ENCODE data around the gene THAP3. TPM values are rescaled to one million over a fixed set of nuclear protein-coding genes. Genes with fewer than 3 reads are reported as not detected.

Gene THAP3
- total and polyA plus RNA-seq, 9 of the 15 experiments (the other 6 are each of a cell fraction or from before 2014, with no cell fraction given): 1.9 to 31.2 (median 18.2) TPM

DNA sequence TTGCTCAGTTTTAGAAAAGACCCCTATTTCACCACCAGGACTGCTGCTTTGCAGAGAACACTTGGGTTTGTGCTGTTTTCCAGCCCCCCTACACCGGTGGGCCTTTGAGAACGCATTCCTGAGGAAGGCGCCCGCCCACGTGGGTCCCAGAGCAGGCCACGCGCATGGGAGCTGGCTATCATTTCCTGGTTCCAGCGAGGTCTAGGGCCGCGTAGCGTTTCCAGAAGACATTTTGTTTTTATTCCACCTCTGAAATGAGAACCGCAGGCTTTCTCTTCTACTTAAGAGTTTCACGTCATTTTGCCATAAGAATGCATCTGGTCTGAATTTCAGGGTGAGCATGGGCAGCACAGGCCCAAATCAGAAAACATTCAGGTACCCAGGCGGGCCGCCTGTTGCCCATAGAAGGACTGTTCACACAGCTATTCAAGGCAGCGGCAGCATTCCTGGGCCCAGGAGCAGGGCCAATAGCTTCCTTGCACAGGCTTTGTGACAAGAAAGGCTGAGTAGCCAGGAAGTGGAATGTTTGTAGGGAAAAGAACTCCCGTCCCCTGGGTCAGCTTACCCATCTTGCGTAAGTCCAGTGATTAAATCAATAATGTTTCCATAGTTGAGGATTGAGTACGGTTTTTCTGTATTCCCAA, 20.6 kb upstream of the THAP3 start (continued):
- TF ChIP-seq, protein P1, sequence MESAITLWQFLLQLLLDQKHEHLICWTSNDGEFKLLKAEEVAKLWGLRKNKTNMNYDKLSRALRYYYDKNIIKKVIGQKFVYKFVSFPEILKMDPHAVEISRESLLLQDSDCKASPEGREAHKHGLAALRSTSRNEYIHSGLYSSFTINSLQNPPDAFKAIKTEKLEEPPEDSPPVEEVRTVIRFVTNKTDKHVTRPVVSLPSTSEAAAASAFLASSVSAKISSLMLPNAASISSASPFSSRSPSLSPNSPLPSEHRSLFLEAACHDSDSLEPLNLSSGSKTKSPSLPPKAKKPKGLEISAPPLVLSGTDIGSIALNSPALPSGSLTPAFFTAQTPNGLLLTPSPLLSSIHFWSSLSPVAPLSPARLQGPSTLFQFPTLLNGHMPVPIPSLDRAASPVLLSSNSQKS (CRISPR knock-in tag; IDR thresholded peaks at IDR 0.05): no peak
- TF ChIP-seq KAT8 (IDR thresholded peaks at IDR 0.05; ENCODE audit: low read depth) (no peak; the same call in 1 of the 2 replicates), FOXP1 (CRISPR knock-in tag; IDR thresholded peaks at IDR 0.05) (no peak; the same call in 1 of the 2 replicates), PML (IDR thresholded peaks at IDR 0.05; ENCODE audit: low read length) (peak; percentile 36; the same call in 1 of the 2 replicates), SIN3B (IDR thresholded peaks at IDR 0.05; ENCODE audit: low read depth) (no peak; the same call in 1 of the 2 replicates), MCM5 (IDR thresholded peaks at IDR 0.05; ENCODE audit: low read depth) (no peak), RFX7 (CRISPR knock-in tag; IDR thresholded peaks at IDR 0.05) (peak; percentile 67; the same call in 1 of the 2 replicates), SUPT5H (IDR thresholded peaks at IDR 0.05) (peak; percentile 10; the same call in 1 of the 2 replicates), RAD51 (IDR thresholded peaks at IDR 0.05; ENCODE audit: borderline replicate concordance, low read depth) (peak; percentile 65; the same call in 1 of the 2 replicates), ETS2 (tag; IDR thresholded peaks at IDR 0.05; ENCODE audit: borderline replicate concordance, poor library complexity, severe bottlenecking) (no peak), TRIM24 (IDR thresholded peaks at IDR 0.05) (no peak), KDM4B (IDR thresholded peaks at IDR 0.05; ENCODE audit: borderline replicate concordance in 2 of 2, low read depth in 1 of 2) (no peak), DPF2 (IDR thresholded peaks at IDR 0.05) (no peak), MTA3 (IDR thresholded peaks at IDR 0.05; ENCODE audit: borderline replicate concordance) (0 out of 2 replicates have a peak, but pooled peaks have one; percentile 34), RCOR1 (IDR thresholded peaks at IDR 0.05; ENCODE audit: borderline replicate concordance in 1 of 2, low read depth in 2 of 2, low read length in 2 of 2) (peak in 1 of 2 experiments; percentile 44; a peak in 2 of 4 replicates), WHSC1 (IDR thresholded peaks at IDR 0.05; ENCODE audit: low read length) (no peak), FOXJ2 (tag; IDR thresholded peaks at IDR 0.05) (no peak; the same call in none of the 2 replicates), ZZZ3 (IDR thresholded peaks at IDR 0.05) (no peak), NFATC3 (IDR thresholded peaks at IDR 0.05) (no peak)
- TF ChIP-seq, protein P2, sequence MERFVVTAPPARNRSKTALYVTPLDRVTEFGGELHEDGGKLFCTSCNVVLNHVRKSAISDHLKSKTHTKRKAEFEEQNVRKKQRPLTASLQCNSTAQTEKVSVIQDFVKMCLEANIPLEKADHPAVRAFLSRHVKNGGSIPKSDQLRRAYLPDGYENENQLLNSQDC (CRISPR knock-in tag; IDR thresholded peaks at IDR 0.05): no peak
- TF ChIP-seq, protein P3, sequence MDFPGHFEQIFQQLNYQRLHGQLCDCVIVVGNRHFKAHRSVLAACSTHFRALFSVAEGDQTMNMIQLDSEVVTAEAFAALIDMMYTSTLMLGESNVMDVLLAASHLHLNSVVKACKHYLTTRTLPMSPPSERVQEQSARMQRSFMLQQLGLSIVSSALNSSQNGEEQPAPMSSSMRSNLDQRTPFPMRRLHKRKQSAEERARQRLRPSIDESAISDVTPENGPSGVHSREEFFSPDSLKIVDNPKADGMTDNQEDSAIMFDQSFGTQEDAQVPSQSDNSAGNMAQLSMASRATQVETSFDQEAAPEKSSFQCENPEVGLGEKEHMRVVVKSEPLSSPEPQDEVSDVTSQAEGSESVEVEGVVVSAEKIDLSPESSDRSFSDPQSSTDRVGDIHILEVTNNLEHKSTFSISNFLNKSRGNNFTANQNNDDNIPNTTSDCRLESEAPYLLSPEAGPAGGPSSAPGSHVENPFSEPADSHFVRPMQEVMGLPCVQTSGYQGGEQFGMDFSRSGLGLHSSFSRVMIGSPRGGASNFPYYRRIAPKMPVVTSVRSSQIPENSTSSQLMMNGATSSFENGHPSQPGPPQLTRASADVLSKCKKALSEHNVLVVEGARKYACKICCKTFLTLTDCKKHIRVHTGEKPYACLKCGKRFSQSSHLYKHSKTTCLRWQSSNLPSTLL (IDR thresholded peaks at IDR 0.05): no peak
- TF ChIP-seq, protein P4, sequence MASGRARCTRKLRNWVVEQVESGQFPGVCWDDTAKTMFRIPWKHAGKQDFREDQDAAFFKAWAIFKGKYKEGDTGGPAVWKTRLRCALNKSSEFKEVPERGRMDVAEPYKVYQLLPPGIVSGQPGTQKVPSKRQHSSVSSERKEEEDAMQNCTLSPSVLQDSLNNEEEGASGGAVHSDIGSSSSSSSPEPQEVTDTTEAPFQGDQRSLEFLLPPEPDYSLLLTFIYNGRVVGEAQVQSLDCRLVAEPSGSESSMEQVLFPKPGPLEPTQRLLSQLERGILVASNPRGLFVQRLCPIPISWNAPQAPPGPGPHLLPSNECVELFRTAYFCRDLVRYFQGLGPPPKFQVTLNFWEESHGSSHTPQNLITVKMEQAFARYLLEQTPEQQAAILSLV (tag; IDR thresholded peaks at IDR 0.05): peak; percentile 70; the same call in 1 of the 2 replicates
- TF ChIP-seq, protein P5, sequence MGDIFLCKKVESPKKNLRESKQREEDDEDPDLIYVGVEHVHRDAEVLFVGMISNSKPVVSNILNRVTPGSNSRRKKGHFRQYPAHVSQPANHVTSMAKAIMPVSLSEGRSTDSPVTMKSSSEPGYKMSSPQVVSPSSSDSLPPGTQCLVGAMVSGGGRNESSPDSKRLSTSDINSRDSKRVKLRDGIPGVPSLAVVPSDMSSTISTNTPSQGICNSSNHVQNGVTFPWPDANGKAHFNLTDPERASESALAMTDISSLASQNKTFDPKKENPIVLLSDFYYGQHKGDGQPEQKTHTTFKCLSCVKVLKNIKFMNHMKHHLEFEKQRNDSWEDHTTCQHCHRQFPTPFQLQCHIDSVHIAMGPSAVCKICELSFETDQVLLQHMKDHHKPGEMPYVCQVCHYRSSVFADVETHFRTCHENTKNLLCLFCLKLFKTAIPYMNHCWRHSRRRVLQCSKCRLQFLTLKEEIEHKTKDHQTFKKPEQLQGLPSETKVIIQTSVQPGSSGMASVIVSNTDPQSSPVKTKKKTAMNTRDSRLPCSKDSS (IDR thresholded peaks at IDR 0.05; ENCODE audit: low read depth, partially characterized antibody): no peak

All from K562 (cell line).